Fibroblast of villous mesenchyme (primary cell): ENCODE data around the gene CDH11. TPM values are rescaled to one million over a fixed set of nuclear protein-coding genes. Genes with fewer than 3 reads are reported as not detected.

Source experiments
- DNase-seq: peaks from one replicate; pipeline ENCODE4 v3.0.0-alpha.2; 2010; ENCODE audit warnings: low read depth
- H3K4me3 ChIP-seq: 2 replicates; pipeline ENCODE4 v1.5.1; 2011; ENCODE audit warnings: low read depth, mild to moderate bottlenecking, low read length
- CTCF ChIP-seq: IDR thresholded peaks from 2 replicates; pipeline ENCODE4 v1.5.1; 2012; ENCODE audit warnings: low read depth, mild to moderate bottlenecking, low read length; ENCODE audit not compliant: insufficient read depth
- total RNA-seq: library from RNA; depleted of rRNA; stranded (reverse); fragments of >200 nt; gene quantifications from 2 replicates; pipeline ENCODE4 v1.2.3, GENCODE V29; 2012

CDH11 gene
- total RNA-seq, 1 donor: 290 TPM

- TF ChIP-seq CTCF: no peak
- H3K4me3 ChIP-seq: no peak overlapping the region
- DNase-seq: no peak
Observed at GRCh38 chr16:65032387-65032786, 89.5 kb downstream of the CDH11 start.

GRCh38 chr16:65024767-65025178 lies 97.1 kb downstream of the CDH11 start:
- TF ChIP-seq CTCF: no peak
- H3K4me3 ChIP-seq: no peak overlapping the region
- peak; percentile 66 for DNase-seq

- no peak for DNase-seq
Observed at GRCh38 chr16:65023802-65024201, 98.1 kb downstream of the CDH11 start.

GRCh38 chr16:65021852-65022595 lies 99.8 kb downstream of the CDH11 start:
- H3K4me3 ChIP-seq: no peak overlapping the region
- TF ChIP-seq CTCF: no peak
- no peak for DNase-seq

More at GRCh38 chr16:65023802-65024201, 98.1 kb downstream of the CDH11 start:
- H3K4me3 ChIP-seq: no peak overlapping the region
- no peak for TF ChIP-seq CTCF

- no peak for DNase-seq
- TF ChIP-seq CTCF: no peak
- H3K4me3 ChIP-seq: no peak overlapping the region
Observed at GRCh38 chr16:65016754-65017153, 105.1 kb downstream of the CDH11 start.

- H3K4me3 ChIP-seq: no peak overlapping the region
- DNase-seq: no peak
- TF ChIP-seq CTCF: no peak
Observed at GRCh38 chr16:65015599-65015998, 106.3 kb downstream of the CDH11 start.

- peak; percentile 58 for DNase-seq
- H3K4me3 ChIP-seq: no peak overlapping the region
- no peak for TF ChIP-seq CTCF
Observed at GRCh38 chr16:65012357-65012756, 109.5 kb downstream of the CDH11 start.
